Upper lobe of right lung (tissue), 1 donor: ENCODE measurements around the gene PTPRG. TPM values are rescaled to one million over a fixed set of nuclear protein-coding genes. Genes with fewer than 3 reads are reported as not detected.
A peak's percentile ranks its signal among the peaks of the same experiment; 100 is the strongest.

Source experiments
- ATAC-seq: fragments of 200-7000 bp; cut with Tn5 transposase; one replicate; pipeline ENCODE4 v1.9.1; 2020; ENCODE audit warnings: mild to moderate bottlenecking, moderate library complexity
- DNase-seq: peaks from one replicate; pipeline ENCODE4 v3.0.0-alpha.2; 2020
- H3K27ac ChIP-seq: fragments of 200-600 bp; one replicate; pipeline ENCODE4 v1.8.0; 2022
- H3K27me3 ChIP-seq: fragments of 200-600 bp; one replicate; pipeline ENCODE4 v1.8.0; 2022; ENCODE audit warnings: mild to moderate bottlenecking
- H3K36me3 ChIP-seq: fragments of 200-600 bp; one replicate; pipeline ENCODE4 v1.8.0; 2022
- H3K4me1 ChIP-seq: fragments of 200-600 bp; one replicate; pipeline ENCODE4 v1.8.0; 2022
- H3K4me3 ChIP-seq: fragments of 200-600 bp; one replicate; pipeline ENCODE4 v1.8.0; 2022; ENCODE audit warnings: mild to moderate bottlenecking
- H3K9me3 ChIP-seq: fragments of 200-600 bp; one replicate; pipeline ENCODE4 v1.8.0; 2022
- CTCF ChIP-seq: fragments of 200-600 bp; IDR thresholded peaks from one replicate; pipeline ENCODE4 v1.8.0; 2022; ENCODE audit warnings: antibody characterized with exemption
- intact Hi-C: fragments of 100-400 bp; cut with DNase I; formaldehyde crosslinking; loops from one replicate; pipeline ENCODE4 v1.11.0; 2022
- total RNA-seq: library from RNA; stranded (reverse); fragmentation: NEBNext Ultra II Directional; extraction: Animal tissue kit (Norgen Biotek cat#: 25700); gene quantifications from one replicate; pipeline ENCODE4 v1.2.1, GENCODE V29; 2021
- donor health status: DM: no; HTN: yes; CAD: no; lungs with severe emphysema.

Gene PTPRG
- total RNA-seq, 1 donor from 2014 or later = 86.7 TPM

- Histone ChIP-seq H3K4me1 (peaks cover 33% of the 10 kb centered on the region), H3K9me3 (no peaks in the 10 kb centered on the region), H3K4me3 (no peak overlapping the region), H3K27me3 (no peaks in the 10 kb centered on the region), H3K36me3 (no peaks in the 10 kb centered on the region), H3K27ac (peak overlapping the region; percentile 74)
- peak; percentile 79 for ATAC-seq
- DNase-seq = no peak
- intact Hi-C loops = no loop called here
- no peak for TF ChIP-seq CTCF
These were observed 598.3 kb downstream of the PTPRG start for GRCh38 chr3:62159709-62160092.

DNA sequence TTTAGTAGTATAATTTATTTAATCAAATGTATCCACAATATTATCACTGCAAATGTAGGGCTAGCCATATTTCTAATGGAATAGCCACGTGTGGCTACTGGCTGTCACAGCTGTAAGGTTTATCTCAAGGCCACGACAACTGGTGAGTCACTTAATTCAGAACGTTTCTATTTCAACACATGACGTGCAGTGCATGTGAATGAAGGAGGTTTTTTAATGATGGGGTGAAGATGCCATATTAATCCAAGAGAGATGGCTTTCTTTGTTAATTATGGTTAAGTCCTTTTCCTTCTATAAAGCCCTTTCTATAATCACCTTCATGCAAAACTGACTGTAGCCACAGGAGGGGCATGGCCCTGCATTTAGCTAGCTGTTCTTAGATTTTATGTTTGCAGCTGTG is 600.0 kb downstream of the PTPRG start:
- no peak for TF ChIP-seq CTCF
- ATAC-seq = no peak
- H3K27ac ChIP-seq = no peak overlapping the region
- no peak for DNase-seq
- no peaks in the 10 kb centered on the region for H3K9me3 ChIP-seq
- peaks cover 33% of the 10 kb centered on the region for H3K4me1 ChIP-seq
- H3K4me3 ChIP-seq = no peak overlapping the region
- intact Hi-C loops = no loop called here
- H3K36me3 ChIP-seq = no peaks in the 10 kb centered on the region
- H3K27me3 ChIP-seq = no peaks in the 10 kb centered on the region

DNA sequence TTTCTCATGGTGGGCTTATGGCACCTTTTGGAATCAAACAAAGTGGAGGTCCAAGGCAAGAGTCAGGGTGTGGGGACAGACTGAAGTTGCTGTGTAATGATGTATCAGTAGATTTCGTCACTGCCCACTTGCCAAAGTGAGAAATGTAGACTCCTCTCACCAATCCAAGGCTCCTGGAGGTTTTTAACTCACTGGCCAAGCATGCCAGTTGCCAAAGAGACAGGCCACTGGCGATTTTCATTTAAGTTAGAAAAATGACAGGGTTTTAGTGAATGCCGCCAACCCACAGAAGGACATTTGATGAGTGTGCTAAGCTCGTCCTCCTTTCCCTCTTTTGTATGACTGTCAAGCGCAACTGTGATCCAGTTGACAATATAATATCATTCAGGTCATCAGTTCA is 602.8 kb downstream of the PTPRG start:
- H3K36me3 ChIP-seq = no peaks in the 10 kb centered on the region
- ATAC-seq = no peak
- no peaks in the 10 kb centered on the region for H3K9me3 ChIP-seq
- intact Hi-C loops = no loop called here
- H3K4me3 ChIP-seq = no peak overlapping the region
- no peaks in the 10 kb centered on the region for H3K27me3 ChIP-seq
- no peak for TF ChIP-seq CTCF
- H3K27ac ChIP-seq = no peak overlapping the region
- peaks cover 23% of the 10 kb centered on the region for H3K4me1 ChIP-seq
- DNase-seq = no peak

- peaks cover 19% of the 10 kb centered on the region for H3K4me1 ChIP-seq
- ATAC-seq (no peak), DNase-seq (no peak)
- intact Hi-C loops = no loop called here
- no peaks in the 10 kb centered on the region for H3K36me3 ChIP-seq
- H3K9me3 ChIP-seq = no peaks in the 10 kb centered on the region
- H3K27me3 ChIP-seq = no peaks in the 10 kb centered on the region
- no peak overlapping the region for H3K27ac ChIP-seq
- H3K4me3 ChIP-seq = no peak overlapping the region
- no peak for TF ChIP-seq CTCF
These were observed 603.4 kb downstream of the PTPRG start for GRCh38 chr3:62164746-62165145.

- no peak for TF ChIP-seq CTCF
- intact Hi-C loops = no loop called here
- H3K27ac ChIP-seq = no peak overlapping the region
These were observed 606.3 kb downstream of the PTPRG start for GRCh38 chr3:62167566-62168262.

DNA sequence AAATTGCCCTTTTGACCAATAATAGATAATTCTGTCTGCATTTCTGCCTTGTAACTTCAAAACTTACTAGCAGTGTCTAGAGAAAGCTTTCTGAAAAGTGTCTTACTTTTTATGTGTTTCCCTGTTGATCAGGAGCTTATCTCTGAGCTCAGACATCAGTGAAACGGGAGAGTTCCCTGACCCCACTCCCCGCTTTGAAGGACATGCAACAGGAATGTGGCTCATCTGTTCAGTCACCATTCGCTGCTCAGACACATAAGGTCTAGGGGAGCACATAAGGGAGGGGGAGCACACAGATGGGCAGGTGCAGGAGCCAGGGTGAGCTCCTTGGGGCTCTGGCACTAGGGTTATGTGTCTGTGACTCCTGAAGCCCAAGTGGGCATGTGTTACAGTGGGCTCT is 607.0 kb downstream of the PTPRG start:
- H3K4me1 ChIP-seq = no peaks in the 10 kb centered on the region
- H3K4me3 ChIP-seq = no peak overlapping the region
- H3K27me3 ChIP-seq = no peaks in the 10 kb centered on the region
- intact Hi-C loops = no loop called here
- H3K27ac ChIP-seq = no peak overlapping the region
- no peaks in the 10 kb centered on the region for H3K9me3 ChIP-seq
- no peaks in the 10 kb centered on the region for H3K36me3 ChIP-seq
- TF ChIP-seq CTCF = no peak
- ATAC-seq = no peak
- no peak for DNase-seq

More at GRCh38 chr3:62167566-62168262, 606.3 kb downstream of the PTPRG start:
- H3K4me3 ChIP-seq = no peak overlapping the region
- H3K36me3 ChIP-seq = no peaks in the 10 kb centered on the region
- H3K4me1 ChIP-seq = no peaks in the 10 kb centered on the region
- no peaks in the 10 kb centered on the region for H3K9me3 ChIP-seq
- no peak for ATAC-seq
- DNase-seq = no peak
- H3K27me3 ChIP-seq = no peaks in the 10 kb centered on the region
